Cardiac atrium fibroblast (primary cell): ENCODE measurements around the gene FRG2C. TPM values are rescaled to one million over a fixed set of nuclear protein-coding genes. Genes with fewer than 3 reads are reported as not detected.

Experiments used
- total RNA-seq: library from RNA; depleted of rRNA; stranded (reverse); fragments of >200 nt; gene quantifications from 2 replicates; pipeline ENCODE4 v1.2.3, GENCODE V29; 2015

FRG2C gene
- not detected in 2 replicates for total RNA-seq

GRCh38 chr3:75664028-75664427 is at the start of gene FRG2C:
Gene FRG2C, plus strand, starts transcription at chr3:75664328. Its CDS starts 52 bp downstream, at chr3:75664380.

Other genes with a start within 250 kb of the FRG2C start
- gene ZNF717, start 121.2 kb downstream of the FRG2C start, total RNA-seq: 4.0 and 6.6 TPM in 2 replicates